ENCODE measurements around the gene JMJD1C. TPM values are rescaled to one million over a fixed set of nuclear protein-coding genes. Genes with fewer than 3 reads are reported as not detected.
A peak's percentile ranks its signal among the peaks of the same experiment; 100 is the strongest.

Gene JMJD1C
- total RNA-seq, 1 experiment from 2014 or later: 139 TPM

GRCh38 chr10:63161592-63161991 lies 304.2 kb downstream of the JMJD1C start:
- Histone ChIP-seq H2AFZ (ENCODE audit: low read length) (no peak overlapping the region), H3K27me3 (ENCODE audit: low read length) (no peaks in the 10 kb centered on the region), H3K9me2 (replicated peaks; ENCODE audit: low read length) (no peaks in the 10 kb centered on the region), H3K27ac (ENCODE audit: low read length) (no peak overlapping the region), H3K4me2 (ENCODE audit: low read length) (no peak overlapping the region), H3K4me1 (ENCODE audit: insufficient read depth, low read length) (peaks cover 7% of the 10 kb centered on the region; the same call in 1 of the 2 replicates), H3K4me3 (ENCODE audit: low read length) (no peak overlapping the region), H4K20me1 (ENCODE audit: low read length) (no peaks in the 10 kb centered on the region; the same call in 1 of the 2 replicates), H3K36me3 (ENCODE audit: low read depth, low read length) (peaks cover 12% of the 10 kb centered on the region; the same call in 1 of the 2 replicates), H3K9me3 (ENCODE audit: low read length) (no peaks in the 10 kb centered on the region), H3F3A (ENCODE audit: low read length, unreplicated experiment) (peaks cover 4% of the 10 kb centered on the region), H3K9ac (ENCODE audit: low read length) (no peak overlapping the region), H3K79me2 (ENCODE audit: low read length) (no peaks in the 10 kb centered on the region)
- BruUV-seq (replicated peaks): no TSS peak
- DNase-seq (no peak), ATAC-seq (no peak)
- TF ChIP-seq EZH2 (IDR thresholded peaks at IDR 0.05; ENCODE audit: low read length, unreplicated experiment) (no peak), CTCF (conservative IDR thresholded peaks at IDR 0.05; ENCODE audit: low read depth, low read length) (no peak), EZH2phosphoT487 (IDR thresholded peaks at IDR 0.05; ENCODE audit: borderline replicate concordance, low read length) (no peak)
- CTCF ChIA-PET: interaction anchor here (0.6 kb wide), 2 partner anchors 56 to 61 kb away, joined by 3 read pairs; no protein-coding TSS in a partner anchor
- intact Hi-C loops (cut with micrococcal nuclease): no loop called here
- POLR2A ChIA-PET (ENCODE audit: unreplicated experiment): no interaction called here

GRCh38 chr10:63157845-63158624 lies 307.7 kb downstream of the JMJD1C start:
- no peak overlapping the region for H3K4me3 ChIP-seq (ENCODE audit: low read length)
- DNase-seq: peak; percentile 99
- peaks cover 7% of the 10 kb centered on the region; the same call in 1 of the 2 replicates for H3K4me1 ChIP-seq (ENCODE audit: insufficient read depth, low read length)
- H3K4me2 ChIP-seq (ENCODE audit: low read length): no peak overlapping the region
- peaks cover 19% of the 10 kb centered on the region for H3K36me3 ChIP-seq (ENCODE audit: low read depth, low read length)
- 0 out of 2 replicates have a peak, but pooled peaks cover 4% of the 10 kb centered on the region for H3K79me2 ChIP-seq (ENCODE audit: low read length)
- peaks cover 4% of the 10 kb centered on the region for H3F3A ChIP-seq (ENCODE audit: low read length, unreplicated experiment)
- no peaks in the 10 kb centered on the region for H3K9me2 ChIP-seq (replicated peaks; ENCODE audit: low read length)
- POLR2A ChIA-PET (ENCODE audit: unreplicated experiment): interaction anchor here (0.6 to 0.7 kb wide), 3 partner anchors 27 to 218 kb away, joined by 3 to 4 read pairs (median 4); no protein-coding TSS in a partner anchor
- intact Hi-C loops (cut with micrococcal nuclease): loop anchor here (1.0 to 5.0 kb wide), 12 partner anchors 25 to 910 kb away; partner anchors contain the start of genes NRBF2 and RTKN2
- peak; percentile 80 for ATAC-seq
- H3K27me3 ChIP-seq (ENCODE audit: low read length): no peaks in the 10 kb centered on the region
- TSS peak; percentile 1 for BruUV-seq (replicated peaks)
- peak overlapping the region; percentile 17 for H3K27ac ChIP-seq (ENCODE audit: low read length)
- CTCF ChIA-PET: interaction anchor here (0.5 to 2.5 kb wide), 19 partner anchors 9 to 1375 kb away, joined by 3 to 30 read pairs (median 4); no protein-coding TSS in a partner anchor
- H4K20me1 ChIP-seq (ENCODE audit: low read length): no peaks in the 10 kb centered on the region
- TF ChIP-seq EZH2 (IDR thresholded peaks at IDR 0.05; ENCODE audit: low read length, unreplicated experiment): no peak
- TF ChIP-seq CTCF (conservative IDR thresholded peaks at IDR 0.05; ENCODE audit: low read depth, low read length): peak; percentile 100
- TF ChIP-seq EZH2phosphoT487 (IDR thresholded peaks at IDR 0.05; ENCODE audit: borderline replicate concordance, low read length): no peak
- H2AFZ ChIP-seq (ENCODE audit: low read length): no peak overlapping the region
- no peaks in the 10 kb centered on the region for H3K9me3 ChIP-seq (ENCODE audit: low read length)
- no peak overlapping the region for H3K9ac ChIP-seq (ENCODE audit: low read length)

Measured in PC-3 (cell line).